HCT116 (cell line): ENCODE measurements around the gene LCE7A. TPM values are rescaled to one million over a fixed set of nuclear protein-coding genes. Genes with fewer than 3 reads are reported as not detected.

ENCODE experiments used
- ATAC-seq: fragments of 200-7000 bp; cut with Tn5 transposase; 2 replicates; pipeline ENCODE4 v1.9.1; 2020; ENCODE audit warnings: mild to moderate bottlenecking, moderate library complexity
- BruUV-seq: library from RNA; stranded (reverse); fragments of 400-500 nt; replicated peaks from 2 replicates; lab custom pipeline; 2021; lab: Mats Ljungman, UMichigan
- CTCF ChIA-PET: fragments of 300-600 bp; sonication (Branson Sonifier 250); formaldehyde crosslinking; loops from one replicate; lab custom pipeline; 2021; ENCODE audit warnings: antibody characterized with exemption; lab: Charles Lee
- POLR2A ChIA-PET: fragments of 300-600, 350-600 bp; sonication (Branson Sonifier 250); formaldehyde crosslinking; loops from one replicate; lab custom pipeline; 2021; ENCODE audit warnings: antibody characterized with exemption; lab: Charles Lee
- RAD21 ChIA-PET, 2 experiments: fragments of 300-600 bp; sonication (Branson Sonifier 250); formaldehyde crosslinking; loops; one replicate each; lab custom pipeline; 2023; ENCODE audit warnings: low total read pairs in 2 of 2; ENCODE audit not compliant: uncharacterized antibody in 2 of 2, unreplicated experiment in 2 of 2, low non-redundant PET in 1 of 2; lab: Charles Lee
- DNase-seq: peaks from one replicate; pipeline ENCODE4 v3.0.0-alpha.2; 2010; ENCODE audit warnings: low read depth, low spot score
- H2AFZ ChIP-seq: fragments of 200-600 bp; shearing (Covaris generic), sonication (generic); 2 replicates; pipeline ENCODE4 v1.6.1; 2017; ENCODE audit warnings: low read depth, mixed run types, mixed read lengths, antibody characterized with exemption, low read length; ENCODE audit not compliant: poor library complexity, severe bottlenecking
- H3K27ac ChIP-seq: 2 replicates; pipeline ENCODE4 v1.5.1; 2012; ENCODE audit warnings: low read depth, low read length
- H3K27me3 ChIP-seq: fragments of 200-600 bp; sonication (generic); 2 replicates; pipeline ENCODE4 v1.6.1; 2016; ENCODE audit warnings: mixed run types, low read length, mixed read lengths; ENCODE audit not compliant: insufficient read depth
- H3K36me3 ChIP-seq, 2 experiments: fragments of 200-500 bp in 1 of 2; fragments of 200-600 bp in 1 of 2; sonication (Bioruptor generic) in 1 of 2; sonication (generic) in 1 of 2; 2 replicates each; pipeline versions ENCODE4 v1.5.1 to v1.6.1; 2014 to 2016; ENCODE audit warnings: low read length in 2 of 2, inconsistent platforms in 1 of 2, mixed read lengths in 1 of 2, mixed run types in 1 of 2; ENCODE audit not compliant: insufficient read depth in 2 of 2, control insufficient read depth in 1 of 2
- H3K4me1 ChIP-seq, 2 experiments: fragments of 200-600 bp in 1 of 2; sonication (generic) in 1 of 2; 2 replicates each; pipeline versions ENCODE4 v1.5.1 to v1.6.1; 2012 to 2017; ENCODE audit warnings: low read length in 2 of 2, inconsistent platforms in 1 of 2, mild to moderate bottlenecking in 1 of 2, mixed read lengths in 1 of 2, mixed run types in 1 of 2, moderate library complexity in 1 of 2; ENCODE audit not compliant: insufficient read depth in 2 of 2, control insufficient read depth in 1 of 2
- H3K4me2 ChIP-seq: fragments of 200-600 bp; sonication (generic); 2 replicates; pipeline ENCODE4 v1.6.1; 2017; ENCODE audit warnings: mixed run types, low read length, mixed read lengths
- H3K4me3 ChIP-seq, 2 experiments: fragments of 200-600 bp in 1 of 2; sonication (generic) in 1 of 2; replicated peaks in 1 of 2; 2 replicates each; pipeline ENCODE4 v1.5.1; 2011 to 2016; ENCODE audit warnings: low read length in 2 of 2, control low read depth in 1 of 2, low read depth in 1 of 2, mild to moderate bottlenecking in 1 of 2, mixed read lengths in 1 of 2, mixed run types in 1 of 2
- H3K79me2 ChIP-seq: fragments of 200-600 bp; sonication (generic); 2 replicates; pipeline ENCODE4 v1.6.1; 2017; ENCODE audit warnings: mild to moderate bottlenecking, mixed run types, low read length, moderate library complexity, mixed read lengths; ENCODE audit not compliant: insufficient read depth
- H3K9ac ChIP-seq: fragments of 200-600 bp; sonication (generic); 2 replicates; pipeline ENCODE4 v1.6.1; 2016; ENCODE audit warnings: low read length, mixed read lengths
- H3K9me2 ChIP-seq: fragments of 200-600 bp; sonication (generic), shearing (Covaris generic); 2 replicates; pipeline ENCODE4 v1.6.1; 2017; ENCODE audit warnings: mixed run types, mild to moderate bottlenecking, moderate library complexity; ENCODE audit not compliant: insufficient read depth
- H3K9me3 ChIP-seq, 2 experiments: fragments of 200-500 bp in 1 of 2; fragments of 200-600 bp in 1 of 2; sonication (Bioruptor generic) in 1 of 2; sonication (generic) in 1 of 2; 2 replicates each; pipeline ENCODE4 v1.6.1; 2014 to 2017; ENCODE audit warnings: low read length in 2 of 2, mixed read lengths in 2 of 2, inconsistent platforms in 1 of 2, low read depth in 1 of 2, mild to moderate bottlenecking in 1 of 2, mixed run types in 1 of 2, moderate library complexity in 1 of 2; ENCODE audit not compliant: control insufficient read depth in 1 of 2, insufficient read depth in 1 of 2
- H4K20me1 ChIP-seq: fragments of 200-600 bp; sonication (generic), shearing (Covaris generic); 2 replicates; pipeline ENCODE4 v1.6.1; 2017; ENCODE audit warnings: mixed run types, mild to moderate bottlenecking, moderate library complexity; ENCODE audit not compliant: insufficient read depth
- ELF1 ChIP-seq: IDR thresholded peaks from 2 replicates; pipeline ENCODE4 v1.6.1; 2012; ENCODE audit warnings: low read depth, borderline replicate concordance
- REST ChIP-seq: IDR thresholded peaks from 2 replicates; pipeline ENCODE4 v1.6.1; 2012; ENCODE audit warnings: low read depth
- ZBTB33 ChIP-seq: IDR thresholded peaks from 2 replicates; pipeline ENCODE4 v1.6.1; 2011; ENCODE audit warnings: mild to moderate bottlenecking, low read length, moderate library complexity; ENCODE audit not compliant: insufficient replicate concordance; ENCODE audit errors: extremely low read depth
- intact Hi-C: fragments of 100-400 bp; cut with micrococcal nuclease; formaldehyde crosslinking; loops from 2 replicates; pipeline ENCODE4 v1.10.0; 2022
- total RNA-seq: library from RNA; stranded (reverse); gene quantifications from one replicate; pipeline ENCODE4 v1.2.1, GENCODE V29; 2021; ENCODE audit not compliant: unreplicated experiment

The LCE7A gene
- total RNA-seq, 1 experiment from 2014 or later = not detected

DNA sequence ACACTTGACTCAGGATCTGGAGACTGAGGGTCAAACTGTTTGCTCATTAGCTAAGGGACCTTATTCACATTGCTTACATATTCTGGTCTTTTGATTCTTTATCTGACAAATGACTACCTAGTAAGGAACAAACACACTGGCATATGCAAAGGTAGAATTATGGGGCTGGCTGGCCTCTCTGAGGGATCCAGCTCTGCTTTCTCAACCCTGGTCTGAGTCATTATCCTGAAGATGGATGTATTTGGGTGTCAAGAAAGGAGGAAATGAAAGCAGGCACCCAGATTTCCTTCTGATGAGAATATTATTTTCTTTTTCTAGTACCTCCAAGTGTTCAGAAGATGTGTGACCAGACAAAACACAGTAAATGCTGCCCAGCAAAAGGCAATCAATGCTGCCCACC, 24.3 kb downstream of the LCE7A start:
- Histone ChIP-seq H2AFZ (no peak overlapping the region), H3K4me2 (no peak overlapping the region)
- intact Hi-C loops = no loop called here
- POLR2A ChIA-PET = no interaction called here
- TF ChIP-seq ELF1 = no peak
- TF ChIP-seq REST = no peak
- TF ChIP-seq ZBTB33 = no peak
- TF ChIP-seq, all 23 proteins: peak for 0
- RAD21 ChIA-PET = no interaction called here
- ATAC-seq = no peak
- no peaks in the 10 kb centered on the region for H4K20me1 ChIP-seq
- no peaks in the 10 kb centered on the region for H3K79me2 ChIP-seq
- no peaks in the 10 kb centered on the region for H3K36me3 ChIP-seq
- no peaks in the 10 kb centered on the region for H3K9me3 ChIP-seq
- H3K27ac ChIP-seq = no peak overlapping the region
- no peaks in the 10 kb centered on the region for H3K4me1 ChIP-seq
- DNase-seq = no peak
- BruUV-seq = no TSS peak
- no peaks in the 10 kb centered on the region for H3K9me2 ChIP-seq
- H3K27me3 ChIP-seq = peaks cover 31% of the 10 kb centered on the region
- CTCF ChIA-PET = no interaction called here
- H3K4me3 ChIP-seq = no peak overlapping the region
- H3K9ac ChIP-seq = no peak overlapping the region
